Hepatocyte (in vitro differentiated cells): ENCODE results near the gene CCER1. TPM values are rescaled to one million over a fixed set of nuclear protein-coding genes. Genes with fewer than 3 reads are reported as not detected.

Experiments used
- DNase-seq: peaks from one replicate; pipeline ENCODE4 v3.0.0-alpha.2; 2016; ENCODE audit warnings: low spot score
- H2AFZ ChIP-seq: fragments of 200-600 bp; sonication (generic); 2 replicates; pipeline ENCODE4 v1.6.0; 2016; ENCODE audit warnings: antibody characterized with exemption, mild to moderate bottlenecking
- H3K27ac ChIP-seq: fragments of 200-600 bp; sonication (generic); 2 replicates; pipeline ENCODE4 v1.5.1; 2016; ENCODE audit warnings: mild to moderate bottlenecking
- H3K27me3 ChIP-seq: fragments of 200-600 bp; sonication (generic); 2 replicates; pipeline ENCODE4 v1.6.1; 2016
- H3K36me3 ChIP-seq: fragments of 200-600 bp; sonication (generic); replicated peaks from 2 replicates; pipeline ENCODE4 v1.5.1; 2016; ENCODE audit warnings: low read depth; ENCODE audit not compliant: insufficient read depth
- H3K4me1 ChIP-seq: fragments of 200-600 bp; sonication (generic); 2 replicates; pipeline ENCODE4 v1.5.1; 2016; ENCODE audit warnings: mild to moderate bottlenecking, moderate library complexity; ENCODE audit not compliant: insufficient read depth
- H3K4me2 ChIP-seq: fragments of 200-600 bp; sonication (generic); 2 replicates; pipeline ENCODE4 v1.6.0; 2016
- H3K4me3 ChIP-seq: fragments of 200-600 bp; sonication (generic); 2 replicates; pipeline ENCODE4 v1.5.1; 2016; ENCODE audit warnings: mild to moderate bottlenecking
- H3K79me2 ChIP-seq: fragments of 200-600 bp; sonication (generic); 2 replicates; pipeline ENCODE4 v1.6.0; 2017; ENCODE audit warnings: mild to moderate bottlenecking
- H3K9me2 ChIP-seq: fragments of 200-600 bp; sonication (generic); replicated peaks from 2 replicates; pipeline ENCODE4 v1.6.0; 2017; ENCODE audit warnings: mild to moderate bottlenecking; ENCODE audit not compliant: insufficient read depth
- H3K9me3 ChIP-seq: fragments of 200-600 bp; sonication (generic); 2 replicates; pipeline ENCODE4 v1.5.1; 2016; ENCODE audit warnings: low read depth, mild to moderate bottlenecking
- H4K20me1 ChIP-seq: fragments of 200-600 bp; sonication (generic); 2 replicates; pipeline ENCODE4 v1.6.0; 2016; ENCODE audit warnings: mild to moderate bottlenecking; ENCODE audit not compliant: insufficient read depth, poor library complexity, severe bottlenecking
- CTCF ChIP-seq: fragments of 200-600 bp; sonication (generic); IDR thresholded peaks from 2 replicates; pipeline ENCODE4 v1.5.1; 2016; ENCODE audit warnings: antibody characterized with exemption, mild to moderate bottlenecking; ENCODE audit not compliant: poor library complexity
- EZH2 ChIP-seq: fragments of 200-600 bp; sonication (generic); IDR thresholded peaks from 2 replicates; pipeline ENCODE4 v1.6.1; 2016; ENCODE audit warnings: antibody characterized with exemption, mild to moderate bottlenecking, borderline replicate concordance
- EZH2phosphoT487 ChIP-seq: fragments of 200-600 bp; sonication (generic); IDR thresholded peaks from one replicate; pipeline ENCODE4 v1.6.1; 2018; ENCODE audit warnings: antibody characterized with exemption, mild to moderate bottlenecking, low read depth, moderate library complexity; ENCODE audit not compliant: unreplicated experiment, severe bottlenecking
- WGBS: methylation state at CpG from one replicate; pipeline ENCODE4 v1.1.6; 2016; ENCODE audit warnings: low lambda C conversion rate; ENCODE audit errors: missing lambda C conversion rate; 5-methylcytosine and 5-hydroxymethylcytosine counted together
- polyA plus RNA-seq: library from polyadenylated mRNA; unstranded; fragments of >200 nt; fragmentation: Nextera tagmentation; extraction: Ambion mirVana; gene quantifications from 2 replicates; pipeline ENCODE4 v1.2.1, GENCODE V29; 2016
- total RNA-seq: library from RNA; depleted of rRNA; stranded (reverse); fragments of >200 nt; gene quantifications from 2 replicates; pipeline ENCODE4 v1.2.3, GENCODE V29; 2014

CCER1 gene
- total and polyA plus RNA-seq, 2 experiments from 2014 or later = not detected

- H3K27ac ChIP-seq = no peak overlapping the region
- TF ChIP-seq EZH2phosphoT487 (no peak), CTCF (peak; percentile 18)
- H3K9me3 ChIP-seq = no peaks in the 10 kb centered on the region
- H3K4me1 ChIP-seq = no peaks in the 10 kb centered on the region
- WGBS = 83% methylated on average over 32 of the region's 32 CpGs
- H3K79me2 ChIP-seq = no peaks in the 10 kb centered on the region
- no peak overlapping the region for H3K4me3 ChIP-seq
- no peaks in the 10 kb centered on the region for H3K36me3 ChIP-seq
- H2AFZ ChIP-seq = no peak overlapping the region
- no peaks in the 10 kb centered on the region for H3K9me2 ChIP-seq
- H3K27me3 ChIP-seq = no peaks in the 10 kb centered on the region
- no peak overlapping the region for H3K4me2 ChIP-seq
- no peak for DNase-seq
- H4K20me1 ChIP-seq = no peaks in the 10 kb centered on the region
Observed at GRCh38 chr12:90953956-90954421, 987 bp downstream of the CCER1 start.

- Histone ChIP-seq H3K27me3 (no peaks in the 10 kb centered on the region), H2AFZ (no peak overlapping the region), H4K20me1 (no peaks in the 10 kb centered on the region), H3K9me3 (no peaks in the 10 kb centered on the region), H3K4me1 (no peaks in the 10 kb centered on the region), H3K36me3 (no peaks in the 10 kb centered on the region), H3K79me2 (no peaks in the 10 kb centered on the region), H3K27ac (no peak overlapping the region), H3K4me2 (no peak overlapping the region), H3K4me3 (no peak overlapping the region), H3K9me2 (no peaks in the 10 kb centered on the region)
- TF ChIP-seq EZH2 (no peak), EZH2phosphoT487 (no peak), CTCF (no peak)
- no peak for DNase-seq
Observed at GRCh38 chr12:90951432-90952105, 3.4 kb downstream of the CCER1 start.

- no peak for TF ChIP-seq EZH2
- no peak for TF ChIP-seq EZH2phosphoT487
- TF ChIP-seq CTCF = no peak
- H3K4me2 ChIP-seq = no peak overlapping the region
- no peak for DNase-seq
- no peaks in the 10 kb centered on the region for H3K4me1 ChIP-seq
- WGBS = 90% methylated on average over 7 of the region's 7 CpGs
- H3K36me3 ChIP-seq = no peaks in the 10 kb centered on the region
- no peak overlapping the region for H2AFZ ChIP-seq
- no peaks in the 10 kb centered on the region for H3K27me3 ChIP-seq
- H3K9me2 ChIP-seq = no peaks in the 10 kb centered on the region
- no peak overlapping the region for H3K4me3 ChIP-seq
- no peak overlapping the region for H3K27ac ChIP-seq
- H3K79me2 ChIP-seq = no peaks in the 10 kb centered on the region
- H4K20me1 ChIP-seq = no peaks in the 10 kb centered on the region
- no peaks in the 10 kb centered on the region for H3K9me3 ChIP-seq
Observed at GRCh38 chr12:90947869-90948268, 7.1 kb downstream of the CCER1 start.
